NCI-H446 treated with DMSO at 0.1 percent for 48 hours (cell line): ENCODE results near the gene KCNMA1.
"Not testable (repeated sequence)": the region's sequence is repeated elsewhere in the genome, so short reads cannot be mapped to it uniquely, and the experiment has no call there.

ENCODE experiments used
- DNase-seq: peaks from one replicate; lab custom pipeline; 2025; lab: John Stamatoyannopoulos, UW

Gene KCNMA1

DNA sequence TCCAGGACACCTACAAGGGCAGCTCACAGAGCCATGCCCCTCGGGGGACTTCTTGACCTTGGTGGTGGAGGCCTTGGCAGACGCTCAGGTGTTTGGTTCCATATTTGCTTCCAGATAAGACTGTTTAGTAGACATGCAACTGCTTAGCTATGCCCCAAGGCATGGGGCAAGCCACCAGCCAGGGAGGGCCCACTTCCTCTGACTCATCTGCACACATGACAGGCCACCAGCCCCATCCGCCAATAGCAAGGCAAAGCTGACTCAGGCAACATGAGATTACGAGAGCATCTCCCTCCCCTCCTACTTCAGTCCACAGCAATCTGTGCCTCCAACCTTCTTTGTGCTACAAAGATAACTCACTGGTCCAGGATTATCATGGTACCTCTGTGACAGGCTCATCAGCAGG lies 54.9 kb downstream of the KCNMA1 start:
- DNase-seq = no peak

GRCh38 chr10:77581738-77582137 lies 55.9 kb downstream of the KCNMA1 start:
- no peak for DNase-seq

GRCh38 chr10:77580482-77580881 lies 57.1 kb downstream of the KCNMA1 start:
- DNase-seq = no peak

DNA sequence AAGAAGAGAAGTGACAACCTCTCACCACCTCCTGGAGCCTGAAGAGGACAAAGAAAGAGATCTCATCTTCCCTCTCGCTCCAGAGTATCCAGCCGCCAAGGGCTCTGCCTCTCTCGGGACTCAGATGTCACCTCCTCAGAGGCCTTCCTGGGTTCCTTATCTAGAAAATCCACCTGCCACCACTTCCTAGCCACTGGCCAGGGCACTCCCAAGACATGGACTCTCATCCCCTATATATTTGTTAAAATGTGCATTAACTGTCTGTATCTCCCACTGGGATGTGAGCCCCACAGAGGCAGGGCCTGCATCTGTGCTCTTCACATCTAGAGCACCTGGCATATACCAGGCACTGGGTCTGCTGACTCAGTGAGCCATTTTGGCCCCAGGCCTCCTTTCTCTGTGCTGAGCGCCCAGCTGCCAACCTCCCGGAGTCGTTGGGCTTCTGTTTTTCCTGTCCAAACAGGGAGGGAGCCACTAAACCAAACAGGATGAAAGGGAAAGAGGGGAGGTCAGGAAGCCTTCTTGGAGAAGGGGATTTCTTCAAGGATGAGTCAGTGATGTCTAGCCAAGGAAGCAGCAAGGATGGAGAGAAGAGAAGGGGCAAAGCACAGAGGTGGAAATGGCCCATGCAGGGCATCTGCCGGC lies 58.9 kb downstream of the KCNMA1 start:
- DNase-seq = no peak

DNA sequence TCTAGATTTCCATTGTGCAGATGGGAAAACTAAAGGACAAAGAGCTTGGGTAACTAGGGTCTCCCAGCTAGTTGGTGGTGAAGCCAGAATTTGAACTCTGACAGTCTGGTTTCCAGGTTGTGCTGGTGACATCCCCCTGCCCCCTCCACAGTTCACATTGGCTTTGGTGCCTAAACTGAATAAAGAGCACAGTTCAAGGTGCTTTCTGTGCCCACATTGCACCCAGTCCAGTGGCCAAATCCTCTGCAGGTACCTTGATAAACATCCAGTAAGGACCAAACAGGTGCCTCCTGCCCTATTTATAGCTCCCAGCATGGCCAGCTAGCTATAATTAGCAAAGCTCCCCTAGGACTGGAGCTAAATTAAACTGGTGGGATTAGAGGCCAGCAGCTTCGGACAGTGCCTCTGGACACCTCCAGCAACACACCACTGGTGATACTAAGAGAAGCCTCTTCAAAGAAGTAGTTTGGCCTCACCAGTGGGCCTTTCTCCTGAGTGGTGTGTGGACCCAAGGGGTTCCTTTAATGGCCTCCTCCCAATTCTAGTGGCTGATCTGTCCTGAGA lies 59.9 kb downstream of the KCNMA1 start:
- no peak for DNase-seq

- DNase-seq = no peak
Measured at GRCh38 chr10:77576444-77577032, 61.1 kb downstream of the KCNMA1 start.

DNA sequence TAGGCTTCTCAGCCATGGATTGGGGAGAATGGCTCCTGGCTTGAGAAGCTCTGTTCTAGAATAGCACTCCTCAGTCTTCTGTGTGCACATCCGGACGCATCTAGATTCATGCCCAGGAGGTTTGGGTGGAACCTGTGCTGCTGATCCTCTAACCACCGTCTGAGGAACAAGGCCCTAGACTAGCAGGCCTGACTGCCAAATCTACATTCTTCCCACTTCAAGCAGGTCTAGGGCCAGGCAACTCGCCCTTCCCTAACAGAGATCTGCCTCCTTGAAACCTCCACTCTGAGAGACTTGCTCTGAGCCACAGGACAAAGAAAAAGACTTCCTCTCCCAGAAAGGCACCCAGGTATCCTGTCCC lies 61.6 kb downstream of the KCNMA1 start:
- DNase-seq = no peak

GRCh38 chr10:77575271-77576006 lies 62.2 kb downstream of the KCNMA1 start:
- no peak for DNase-seq

GRCh38 chr10:77574438-77574837 lies 63.2 kb downstream of the KCNMA1 start:
- no peak for DNase-seq

- DNase-seq = not testable (repeated sequence)
Measured at GRCh38 chr10:77572520-77572919, 65.1 kb downstream of the KCNMA1 start.

DNA sequence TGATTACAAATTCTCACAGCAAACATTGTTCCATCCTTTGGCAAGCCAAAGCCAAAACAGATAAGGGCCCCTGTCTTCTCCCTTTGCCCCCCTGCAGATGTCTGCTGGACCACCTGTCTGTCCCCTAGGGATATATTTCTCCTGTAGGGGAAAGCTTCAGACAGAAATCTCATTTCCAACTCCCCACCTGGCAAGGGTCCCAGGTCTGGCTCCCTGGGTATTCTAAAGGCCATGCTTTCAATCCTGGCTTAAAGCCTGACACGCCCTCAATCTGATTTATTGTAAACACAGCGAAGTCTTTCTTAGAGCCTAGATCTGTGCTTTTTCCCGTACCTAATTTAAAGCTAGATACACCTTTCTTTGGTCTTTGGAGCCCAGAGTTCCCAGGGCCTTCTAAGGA lies 66.1 kb downstream of the KCNMA1 start:
- peak; percentile 21 for DNase-seq

GRCh38 chr10:77566914-77567566 lies 70.6 kb downstream of the KCNMA1 start:
- no peak for DNase-seq

DNA sequence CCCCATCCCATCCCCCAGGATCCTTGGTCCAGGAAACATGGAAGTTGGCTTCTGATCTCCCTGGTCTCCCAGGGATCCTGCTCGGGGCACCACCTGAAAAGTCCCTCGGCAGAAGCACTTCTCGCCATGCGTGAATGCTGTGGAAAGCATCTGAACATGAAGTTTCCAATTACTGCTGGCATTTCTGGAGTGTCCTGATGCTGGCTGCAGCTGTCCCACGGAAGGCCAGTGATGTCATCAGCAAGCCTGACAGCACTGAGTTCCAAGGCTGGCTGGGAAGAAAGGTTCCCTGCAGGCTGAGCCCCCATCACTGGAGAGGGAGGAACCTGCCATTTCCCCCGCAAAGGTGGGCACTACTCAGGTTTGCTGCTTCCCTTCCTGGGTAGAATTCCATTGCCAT lies 71.4 kb downstream of the KCNMA1 start:
- no peak for DNase-seq

DNA sequence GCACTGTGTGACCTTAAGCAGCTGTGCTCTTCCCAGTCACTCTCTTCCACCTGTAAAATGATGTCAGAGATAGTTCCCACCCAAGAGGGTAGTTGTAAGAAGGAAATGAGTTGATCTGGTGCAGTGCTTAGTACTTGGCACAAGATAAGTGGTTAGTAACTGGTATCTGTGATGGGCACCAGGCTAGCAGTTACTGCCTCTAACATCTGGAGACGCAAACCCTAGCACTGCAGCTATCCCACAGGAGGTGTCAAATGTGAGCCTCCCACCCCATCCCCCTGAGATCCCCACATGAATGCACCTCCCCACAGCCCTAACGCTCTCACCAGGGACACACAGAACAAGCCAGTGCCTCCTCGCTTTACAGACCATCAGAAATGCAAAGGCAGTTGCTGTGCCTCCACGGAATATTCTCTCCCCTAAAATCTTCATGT lies 72.0 kb downstream of the KCNMA1 start:
- no peak for DNase-seq

DNA sequence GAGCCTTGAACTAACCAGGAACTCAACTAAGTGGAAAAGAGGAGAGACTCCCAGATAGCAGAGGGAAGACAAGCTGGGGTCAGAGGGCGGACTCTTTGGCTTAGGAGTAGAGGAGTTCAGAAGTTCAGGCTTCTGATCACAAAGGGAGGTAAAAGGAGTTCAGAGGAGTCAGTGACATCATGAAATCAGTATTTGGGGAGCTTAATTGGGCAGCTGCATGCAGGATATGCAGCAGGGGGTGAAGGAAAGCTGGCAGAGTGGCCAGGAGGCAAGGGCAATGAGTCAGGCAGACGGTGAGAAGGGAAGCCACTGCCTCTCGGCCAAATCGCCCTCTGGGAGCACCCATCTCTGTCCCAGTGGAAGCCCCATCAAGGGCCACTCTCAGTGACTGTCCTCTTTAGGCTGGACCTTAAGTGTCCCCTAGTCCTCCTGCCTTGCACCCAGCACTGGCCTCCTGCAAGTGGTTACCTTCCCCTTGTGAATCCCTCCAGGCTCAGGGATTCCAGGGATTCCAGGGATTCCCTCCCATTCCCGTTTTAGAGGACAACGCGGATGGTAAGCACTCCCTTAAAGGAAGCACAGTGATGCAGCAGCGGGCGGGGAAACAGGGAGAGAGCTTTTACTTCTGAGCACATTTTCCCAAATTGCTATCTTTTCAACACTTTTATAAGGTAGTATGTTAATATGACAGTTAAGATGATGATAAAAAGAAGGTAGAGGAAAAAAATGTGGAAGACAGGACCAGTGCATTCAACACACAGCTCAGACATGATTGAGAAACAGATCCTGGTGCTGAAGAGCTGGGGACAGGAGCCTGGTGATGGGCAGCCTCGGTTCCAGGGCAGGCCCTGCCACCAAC lies 72.6 kb downstream of the KCNMA1 start:
- DNase-seq = peak; percentile 20

DNA sequence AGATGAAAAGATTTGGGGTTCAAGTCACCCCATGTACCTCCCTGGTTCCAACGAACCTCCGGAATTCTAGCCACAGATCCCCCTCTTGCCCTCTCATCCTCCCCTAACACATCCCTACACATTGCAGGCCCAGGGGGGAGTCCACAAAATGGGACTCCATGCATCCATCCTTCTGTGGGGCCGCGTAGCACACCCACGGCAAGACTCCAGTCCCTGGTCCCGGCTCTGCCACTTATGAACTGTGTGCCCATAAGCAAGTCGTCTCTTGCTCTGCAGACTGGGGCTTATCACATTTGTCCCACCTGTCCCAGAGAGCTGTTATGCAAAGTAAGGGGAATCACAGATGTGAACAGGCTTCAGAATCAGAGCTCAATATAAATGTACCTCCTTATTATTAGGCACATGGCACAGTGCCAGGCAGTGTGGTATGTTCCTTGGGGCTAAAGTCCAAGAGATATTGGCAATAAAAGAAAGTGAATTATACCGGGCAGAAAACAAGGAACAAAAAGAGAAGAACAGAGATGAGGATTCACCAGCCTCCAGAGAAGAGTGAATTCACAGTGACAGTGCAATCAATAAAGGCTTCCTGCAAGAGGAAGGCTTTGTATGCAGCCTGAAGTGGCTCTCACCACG lies 73.9 kb downstream of the KCNMA1 start:
- DNase-seq = no peak

- no peak for DNase-seq
Measured at GRCh38 chr10:77562742-77563141, 74.9 kb downstream of the KCNMA1 start.

DNA sequence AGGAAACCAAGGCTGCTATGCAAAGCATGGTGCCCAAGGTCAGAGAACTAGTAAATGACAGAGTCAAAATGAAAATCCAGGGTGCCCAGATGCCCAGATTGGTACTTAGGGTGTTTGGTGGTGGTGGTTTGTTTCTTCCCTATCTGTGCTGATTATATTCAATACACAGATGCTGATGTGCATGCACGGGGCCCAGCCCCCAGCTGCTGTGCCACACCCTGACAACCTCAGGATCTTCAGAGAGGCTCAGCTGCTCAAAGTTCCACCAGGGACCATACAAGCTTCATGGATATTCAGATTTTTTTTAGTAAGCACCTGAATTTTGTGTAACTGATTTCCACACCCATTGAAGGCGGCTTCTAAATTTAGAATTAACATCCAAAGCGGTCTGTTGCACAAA lies 75.6 kb downstream of the KCNMA1 start:
- DNase-seq = no peak

GRCh38 chr10:77560471-77560870 lies 77.1 kb downstream of the KCNMA1 start:
- DNase-seq = no peak

DNA sequence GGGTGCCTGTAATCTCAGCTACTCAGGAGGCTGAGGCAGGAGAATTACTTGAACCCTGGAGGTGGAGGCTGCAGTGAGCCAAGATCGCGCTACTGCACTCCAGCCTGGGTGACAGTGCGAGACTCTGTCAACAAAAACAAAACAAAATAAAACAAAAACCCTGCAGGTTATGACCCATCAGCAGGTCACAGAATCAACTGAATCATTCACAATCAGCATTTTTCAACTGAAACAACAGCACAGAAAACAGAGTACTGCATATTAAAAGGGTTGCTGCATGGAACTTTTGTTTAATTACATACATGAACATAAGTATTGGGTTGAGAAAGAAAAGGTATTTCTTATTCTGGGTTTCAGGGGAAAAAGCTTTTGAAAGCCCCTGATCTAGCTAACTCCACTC lies 77.6 kb downstream of the KCNMA1 start:
- DNase-seq = no peak

- DNase-seq = no peak
Measured at GRCh38 chr10:77556990-77557601, 80.5 kb downstream of the KCNMA1 start.
